ENCODE results near the gene IFT22. TPM values are rescaled to one million over a fixed set of nuclear protein-coding genes. Genes with fewer than 3 reads are reported as not detected.
"Not testable (repeated sequence)": the region's sequence is repeated elsewhere in the genome, so short reads cannot be mapped to it uniquely, and the experiment has no call there.

Gene IFT22
- total RNA-seq: 1 to 10 TPM; 4.7 to 4.8 TPM

DNA sequence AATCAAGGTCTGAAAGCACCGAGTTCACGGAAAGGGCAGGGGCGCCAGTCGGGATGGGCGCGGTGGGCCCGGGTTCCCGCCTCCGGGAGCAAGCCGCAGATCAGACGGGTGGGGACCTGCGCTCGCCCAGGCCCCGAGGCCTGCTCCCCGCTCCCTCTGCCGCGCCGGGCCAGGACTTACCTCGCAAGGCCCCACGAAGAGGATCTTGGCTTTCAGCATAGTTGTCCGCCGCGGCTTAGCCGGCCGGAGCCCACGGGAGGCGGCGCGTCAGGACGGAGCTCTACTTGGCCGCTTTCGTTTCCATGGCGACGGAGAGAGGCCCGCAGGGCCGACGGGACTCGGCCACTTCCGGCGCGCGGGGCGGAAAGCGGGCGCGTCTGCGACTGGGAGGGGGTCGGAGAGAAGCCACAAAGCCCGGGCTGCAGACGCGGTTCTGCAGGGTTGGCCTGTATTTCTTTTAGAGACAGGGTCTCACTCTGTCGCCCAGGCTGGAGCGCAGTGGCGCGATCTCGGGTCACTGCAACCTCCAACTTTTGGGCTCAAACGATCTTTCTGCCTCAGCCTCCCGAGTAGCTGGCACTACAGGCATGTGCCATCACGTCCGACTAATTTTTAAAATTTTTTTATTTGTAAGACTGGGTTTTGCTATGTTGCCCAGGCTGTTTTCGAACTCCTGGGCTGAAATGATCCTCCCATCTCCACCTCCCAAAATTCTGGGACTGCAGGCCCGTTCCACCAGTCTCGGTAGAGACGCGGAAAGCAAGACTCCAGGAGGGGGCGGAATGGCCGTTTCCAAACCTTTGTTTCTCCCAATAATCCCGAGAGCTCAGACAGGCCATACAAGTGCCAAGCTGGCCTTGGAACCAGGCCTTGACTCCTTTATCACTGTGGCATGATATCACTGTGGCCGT is at the start of gene IFT22:
Gene IFT22, minus strand, starts transcription at position 322 of the 911 bp plus-strand sequence. Its CDS starts 103 bp downstream, at position 219.
- H3K27ac Mint-ChIP-seq: peak within 1 kb of the TSS; percentile 75
- peak; percentile 93 for DNase-seq
- peak; percentile 96 for ATAC-seq
- peaks cover 11% of the 10 kb centered on the region for H3K4me1 Mint-ChIP-seq
- CTCF ChIA-PET: interaction anchor here (0.9 to 2.3 kb wide), 8 partner anchors 12 to 118 kb away, joined by 3 to 7 read pairs (median 4); partner anchors contain the start of gene FIS1
- no peaks in the 10 kb centered on the region for H3K9me3 Mint-ChIP-seq (ENCODE audit: low read depth)
- peaks cover 2% of the 10 kb centered on the region for H3K27me3 Mint-ChIP-seq
- peak within 1 kb of the TSS; percentile 84 for H3K4me3 Mint-ChIP-seq
- H3K36me3 Mint-ChIP-seq: no peaks in the 10 kb centered on the region

DNA sequence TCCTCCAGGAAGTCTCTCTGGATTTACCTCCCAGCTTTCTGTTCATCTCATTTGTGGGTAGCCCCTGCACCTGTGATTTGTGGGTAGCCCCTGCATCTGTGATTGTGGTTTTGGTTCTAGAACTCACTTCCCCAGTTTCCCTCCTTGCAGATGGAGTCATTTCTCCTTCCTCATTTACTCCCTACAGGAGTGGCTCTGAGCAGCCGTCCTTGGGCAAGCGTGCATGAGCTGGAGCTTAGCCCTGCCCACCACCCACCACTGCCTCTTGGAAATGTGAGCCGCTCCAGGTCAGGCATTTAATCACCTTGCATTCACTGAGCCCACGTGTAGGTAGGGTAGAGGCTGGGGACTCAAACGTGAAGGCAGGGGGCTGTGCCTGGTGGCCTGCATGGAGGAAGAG is 49.2 kb upstream of the IFT22 start:
- no peak overlapping the region for H3K4me3 Mint-ChIP-seq
- H3K36me3 Mint-ChIP-seq: no peaks in the 10 kb centered on the region
- H3K27me3 Mint-ChIP-seq: peaks cover 43% of the 10 kb centered on the region
- CTCF ChIA-PET: interaction anchor here (1.4 kb wide), 1 partner anchor 16 kb away, joined by 5 read pairs; no protein-coding TSS in a partner anchor
- ATAC-seq (no peak), DNase-seq (no peak)
- H3K4me1 Mint-ChIP-seq: peaks cover 8% of the 10 kb centered on the region
- H3K9me3 Mint-ChIP-seq (ENCODE audit: low read depth): no peaks in the 10 kb centered on the region
- H3K27ac Mint-ChIP-seq: no peak overlapping the region

DNA sequence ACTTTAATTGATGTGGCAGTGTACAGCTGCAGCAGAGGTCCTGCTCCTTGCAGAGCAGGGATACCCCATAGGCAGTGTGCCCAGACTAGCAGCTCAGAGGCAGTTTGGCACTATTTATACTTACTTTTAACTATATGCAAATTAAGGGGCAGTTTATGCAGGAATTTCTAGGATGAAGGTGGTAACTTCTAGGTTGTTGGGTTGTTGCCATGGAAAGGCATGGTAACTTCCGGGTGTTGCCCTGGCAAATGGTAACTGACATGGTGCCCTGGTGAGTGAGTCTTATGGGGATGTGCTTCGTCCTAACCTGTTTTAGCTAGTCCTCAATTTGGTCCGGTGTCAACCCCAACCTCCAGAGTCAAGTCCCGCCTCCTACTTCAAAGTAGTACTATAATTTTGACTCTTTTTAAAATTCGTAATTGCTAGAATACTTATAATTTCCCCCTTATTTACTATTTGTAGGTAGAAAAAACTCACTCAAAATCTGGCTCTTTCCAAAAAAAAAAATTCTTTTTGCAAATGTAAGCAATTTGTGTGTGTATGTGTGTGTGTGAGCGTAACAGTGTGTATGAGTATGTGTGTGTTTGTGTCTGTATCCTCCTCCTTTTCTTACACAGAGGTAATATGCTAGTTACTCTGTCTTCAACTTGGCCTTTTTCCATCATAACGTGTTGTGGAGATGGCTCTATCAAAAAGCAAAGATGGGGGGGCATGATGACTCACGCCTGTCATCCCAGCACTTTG is 47.0 kb upstream of the IFT22 start:
- no peak for DNase-seq
- H3K4me3 Mint-ChIP-seq: no peak overlapping the region
- H3K36me3 Mint-ChIP-seq: no peaks in the 10 kb centered on the region
- peaks cover 10% of the 10 kb centered on the region for H3K4me1 Mint-ChIP-seq
- H3K27me3 Mint-ChIP-seq: peaks cover 59% of the 10 kb centered on the region
- no peaks in the 10 kb centered on the region for H3K9me3 Mint-ChIP-seq (ENCODE audit: low read depth)
- ATAC-seq: no peak
- CTCF ChIA-PET: interaction anchor here (2.8 kb wide), 1 partner anchor 43 kb away, joined by 13 read pairs; no protein-coding TSS in a partner anchor
- no peak overlapping the region for H3K27ac Mint-ChIP-seq

DNA sequence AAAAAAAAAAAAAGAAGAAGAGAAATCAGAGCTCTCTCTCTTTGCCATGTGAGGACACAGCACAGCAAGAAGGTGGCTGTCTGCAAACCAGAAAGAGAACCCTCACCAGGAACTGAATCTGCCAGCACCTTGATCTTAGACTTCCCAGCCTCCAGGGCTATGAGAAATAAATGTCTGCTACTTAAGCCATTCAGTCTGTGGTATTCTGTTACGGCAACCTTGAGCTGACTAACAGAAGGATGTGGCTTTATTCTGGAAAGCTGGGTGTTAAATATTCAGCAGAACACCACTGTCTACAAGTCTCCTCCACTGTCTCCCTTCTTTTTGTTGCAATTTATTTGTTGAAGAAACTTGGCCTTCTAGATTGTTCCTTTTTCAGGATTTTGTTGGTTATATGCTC is 46.1 kb upstream of the IFT22 start:
- no peaks in the 10 kb centered on the region for H3K36me3 Mint-ChIP-seq
- H3K4me3 Mint-ChIP-seq: no peak overlapping the region
- no peaks in the 10 kb centered on the region for H3K9me3 Mint-ChIP-seq (ENCODE audit: low read depth)
- peaks cover 51% of the 10 kb centered on the region for H3K27me3 Mint-ChIP-seq
- H3K4me1 Mint-ChIP-seq: peaks cover 10% of the 10 kb centered on the region
- ATAC-seq (no peak), DNase-seq (no peak)
- H3K27ac Mint-ChIP-seq: no peak overlapping the region
- CTCF ChIA-PET: interaction anchor here (2.8 kb wide), 1 partner anchor 43 kb away, joined by 13 read pairs; no protein-coding TSS in a partner anchor

DNA sequence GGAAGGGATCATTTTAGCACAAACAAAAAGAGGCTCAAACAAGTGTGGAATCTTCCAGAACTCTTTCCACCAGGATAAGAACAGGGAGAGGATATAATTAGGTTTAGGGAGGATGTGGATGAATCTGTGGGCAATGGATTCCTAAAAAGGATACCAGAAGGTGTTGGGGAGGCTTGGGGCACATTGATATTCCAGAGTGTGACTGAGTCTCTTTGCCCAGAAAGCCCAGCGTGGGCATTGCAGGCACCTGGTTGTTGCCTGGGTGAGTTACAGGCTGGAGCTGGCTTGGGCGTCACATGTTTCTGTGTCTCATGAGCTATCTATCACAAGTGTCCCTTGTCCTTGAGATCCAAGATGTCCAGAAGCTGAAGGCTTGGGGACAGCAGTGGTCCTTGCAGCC is 44.3 kb upstream of the IFT22 start:
- Mint-ChIP-seq H3K27me3 (peaks cover 53% of the 10 kb centered on the region), H3K4me1 (peaks cover 10% of the 10 kb centered on the region), H3K4me3 (no peak overlapping the region), H3K27ac (no peak overlapping the region), H3K36me3 (no peaks in the 10 kb centered on the region), H3K9me3 (ENCODE audit: low read depth) (no peaks in the 10 kb centered on the region)
- no peak for ATAC-seq
- CTCF ChIA-PET: interaction anchor here (1.3 kb wide), 1 partner anchor 45 kb away, joined by 5 read pairs; no protein-coding TSS in a partner anchor
- no peak for DNase-seq

DNA sequence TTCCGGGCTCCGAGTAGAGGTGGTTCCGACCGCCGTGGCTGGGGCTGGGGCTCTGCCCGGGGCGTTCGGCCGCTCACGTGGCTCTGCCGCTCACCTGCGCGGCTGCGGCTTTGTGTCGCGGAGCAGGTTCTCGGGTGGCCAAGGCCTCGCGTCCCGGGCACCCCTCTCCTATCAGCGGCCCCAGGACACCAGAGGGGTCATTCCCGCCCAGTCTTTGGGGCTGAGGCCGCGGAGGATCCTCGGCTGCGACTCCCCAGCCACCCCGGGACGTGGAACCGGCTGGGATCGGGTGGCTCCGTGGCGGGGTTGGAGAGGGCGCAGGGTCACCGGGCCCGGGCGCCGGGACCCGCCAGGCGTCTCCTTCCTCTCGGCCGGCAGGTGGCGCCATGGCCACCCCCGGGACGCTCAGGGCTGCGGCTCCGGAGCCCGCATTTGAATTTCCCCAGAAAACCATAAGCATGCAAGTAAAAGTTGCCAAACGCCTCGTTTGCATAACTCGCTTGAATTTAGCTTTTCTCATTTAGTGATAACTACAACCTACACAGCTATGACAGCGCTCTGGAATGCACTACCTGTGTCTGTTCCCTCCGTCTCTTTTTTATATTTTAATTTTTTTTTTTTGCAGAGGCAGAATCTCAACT is 42.2 kb upstream of the IFT22 start:
- H3K27ac Mint-ChIP-seq: no peak overlapping the region
- H3K4me3 Mint-ChIP-seq: no peak overlapping the region
- H3K4me1 Mint-ChIP-seq: peaks cover 6% of the 10 kb centered on the region
- DNase-seq (peak; percentile 69), ATAC-seq (peak; percentile 94)
- no peaks in the 10 kb centered on the region for H3K9me3 Mint-ChIP-seq (ENCODE audit: low read depth)
- H3K36me3 Mint-ChIP-seq: no peaks in the 10 kb centered on the region
- CTCF ChIA-PET: interaction anchor here (0.8 to 4.2 kb wide), 19 partner anchors 9 to 153 kb away, joined by 3 to 32 read pairs (median 5); no protein-coding TSS in a partner anchor
- peaks cover 45% of the 10 kb centered on the region for H3K27me3 Mint-ChIP-seq

DNA sequence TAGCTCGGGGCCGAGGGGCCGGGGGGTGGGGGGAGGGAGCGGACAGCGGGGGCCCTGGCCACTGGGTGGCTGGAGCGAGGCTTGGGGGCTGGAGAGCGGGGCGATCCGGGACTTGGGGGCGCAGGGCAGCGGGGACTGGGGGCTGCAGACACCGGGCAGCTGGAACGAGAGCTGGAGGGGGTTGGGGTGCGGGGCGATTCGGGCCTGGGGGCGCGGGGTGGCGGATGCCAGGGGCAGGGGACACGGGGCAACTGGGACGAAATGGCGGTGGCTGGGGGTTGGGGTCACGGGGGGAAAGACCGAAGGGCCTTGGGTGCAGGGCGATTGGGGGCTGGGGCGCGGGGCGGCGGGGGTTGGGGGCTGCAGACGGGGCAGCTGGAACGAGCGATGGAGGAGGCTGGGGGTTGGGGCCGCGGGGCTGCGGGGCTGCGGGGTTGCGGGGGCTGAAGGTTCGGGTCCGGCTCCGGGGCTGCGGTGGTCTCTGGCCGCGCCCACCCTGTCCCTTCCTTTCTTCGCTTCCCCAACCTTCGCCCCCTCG is 41.7 kb upstream of the IFT22 start:
- DNase-seq (no peak), ATAC-seq (no peak)
- Mint-ChIP-seq H3K9me3 (ENCODE audit: low read depth) (no peaks in the 10 kb centered on the region), H3K4me3 (no peak overlapping the region), H3K27me3 (peaks cover 42% of the 10 kb centered on the region), H3K27ac (no peak overlapping the region), H3K36me3 (no peaks in the 10 kb centered on the region), H3K4me1 (peaks cover 6% of the 10 kb centered on the region)
- CTCF ChIA-PET: interaction anchor here (0.9 to 4.2 kb wide), 7 partner anchors 9 to 76 kb away, joined by 3 to 32 read pairs (median 7); no protein-coding TSS in a partner anchor

DNA sequence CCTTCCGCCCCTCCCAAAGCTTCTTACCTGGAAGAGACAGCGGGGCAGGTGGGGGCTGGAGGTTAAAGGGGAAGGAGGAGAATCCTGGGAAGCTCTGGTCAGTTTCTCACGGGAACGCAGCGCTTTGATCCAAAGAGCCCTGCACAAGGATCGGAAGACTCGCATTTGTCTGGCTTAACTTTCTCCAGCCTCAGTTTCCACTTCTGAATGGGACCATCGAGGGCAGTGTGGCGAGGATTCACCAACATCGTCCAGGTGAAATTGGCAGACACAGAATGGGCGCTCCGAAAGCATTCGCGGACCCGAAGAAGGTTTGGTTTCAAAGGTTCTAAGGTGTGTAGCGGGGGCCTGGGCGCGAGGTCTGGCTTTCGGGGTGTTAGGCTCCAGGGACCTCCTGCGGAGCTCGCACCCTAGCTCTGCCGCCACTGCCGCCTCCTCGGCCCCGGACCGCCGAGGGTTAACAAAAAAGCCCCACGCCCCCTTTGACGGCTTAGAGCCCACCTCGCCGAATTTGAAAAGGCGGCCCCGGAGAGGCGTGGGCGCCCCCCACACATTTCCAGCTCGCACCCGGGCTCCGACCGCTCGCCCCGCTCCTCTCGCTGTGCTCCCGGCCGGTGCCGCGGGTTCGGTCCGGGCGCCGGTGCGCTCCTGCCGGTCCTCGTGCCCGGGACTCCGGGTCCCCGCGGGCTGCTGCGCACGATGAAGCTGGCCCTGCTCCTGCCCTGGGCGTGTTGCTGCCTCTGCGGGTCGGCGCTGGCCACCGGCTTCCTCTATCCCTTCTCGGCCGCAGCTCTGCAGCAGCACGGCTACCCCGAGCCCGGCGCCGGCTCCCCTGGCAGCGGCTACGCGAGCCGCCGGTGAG is 41.0 kb upstream of the IFT22 start, which contains the start of gene COL26A1:
Gene COL26A1, plus strand, starts transcription at position 542 of the 862 bp plus-strand sequence. Its CDS starts 158 bp downstream, at position 700.
- Mint-ChIP-seq H3K4me1 (peaks cover 2% of the 10 kb centered on the region), H3K27me3 (peaks cover 38% of the 10 kb centered on the region), H3K4me3 (no peak within 1 kb of the TSS), H3K9me3 (ENCODE audit: low read depth) (no peaks in the 10 kb centered on the region), H3K27ac (no peak within 1 kb of the TSS), H3K36me3 (no peaks in the 10 kb centered on the region)
- no peak for DNase-seq
- CTCF ChIA-PET: interaction anchor here (0.9 to 4.2 kb wide), 6 partner anchors 9 to 77 kb away, joined by 3 to 32 read pairs (median 4); no protein-coding TSS in a partner anchor
- no peak for ATAC-seq

DNA sequence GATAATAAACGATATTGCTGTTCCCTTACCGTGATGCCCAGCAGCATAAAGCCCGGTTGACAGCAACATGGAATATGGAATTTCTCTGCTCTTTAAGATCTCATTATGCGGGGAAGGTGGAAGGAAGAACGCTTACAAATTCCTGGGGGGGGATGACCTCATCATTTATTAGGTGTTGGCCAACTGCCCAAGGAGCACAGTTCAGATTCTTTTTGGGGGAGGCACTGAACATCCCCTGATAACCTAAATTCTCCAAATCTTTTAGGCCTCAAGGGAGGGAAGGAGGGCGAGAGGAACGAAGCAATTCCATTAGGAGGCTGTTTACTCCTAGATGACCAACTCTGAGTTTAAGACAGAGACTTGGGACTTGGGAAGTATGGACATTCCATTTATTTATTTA is 35.8 kb upstream of the IFT22 start:
- H3K4me1 Mint-ChIP-seq: peaks cover 6% of the 10 kb centered on the region
- DNase-seq (no peak), ATAC-seq (no peak)
- no peaks in the 10 kb centered on the region for H3K36me3 Mint-ChIP-seq
- CTCF ChIA-PET: interaction anchor here (0.6 to 1.1 kb wide), 2 partner anchors 38 to 83 kb away, joined by 3 read pairs; no protein-coding TSS in a partner anchor
- H3K27ac Mint-ChIP-seq: no peak overlapping the region
- peaks cover 18% of the 10 kb centered on the region for H3K27me3 Mint-ChIP-seq
- H3K9me3 Mint-ChIP-seq (ENCODE audit: low read depth): no peaks in the 10 kb centered on the region
- H3K4me3 Mint-ChIP-seq: no peak overlapping the region

DNA sequence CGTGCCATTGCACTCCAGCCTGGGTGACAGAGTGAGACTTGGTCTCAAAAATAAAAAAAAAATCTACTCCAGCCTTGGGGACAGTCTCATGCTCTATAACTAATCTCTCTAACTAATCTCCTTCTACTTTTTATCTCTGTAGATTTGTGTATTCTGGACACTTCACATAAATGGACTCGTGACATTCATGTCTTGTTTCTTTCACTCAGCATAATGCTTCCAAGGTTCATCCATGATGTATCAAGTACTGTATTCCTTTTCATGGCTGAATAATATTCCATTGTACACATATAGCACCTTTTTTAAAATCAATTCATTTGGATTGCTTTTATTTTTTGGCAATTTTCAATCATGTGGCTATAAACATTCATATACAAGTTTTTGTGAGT is 31.3 kb upstream of the IFT22 start:
- no peaks in the 10 kb centered on the region for H3K36me3 Mint-ChIP-seq
- H3K27ac Mint-ChIP-seq: no peak overlapping the region
- H3K4me3 Mint-ChIP-seq: no peak overlapping the region
- no peak for DNase-seq
- ATAC-seq: no peak
- peaks cover 16% of the 10 kb centered on the region for H3K4me1 Mint-ChIP-seq
- H3K9me3 Mint-ChIP-seq (ENCODE audit: low read depth): no peaks in the 10 kb centered on the region
- CTCF ChIA-PET: interaction anchor here (1.7 kb wide), 1 partner anchor 59 kb away, joined by 4 read pairs; no protein-coding TSS in a partner anchor
- peaks cover 10% of the 10 kb centered on the region for H3K27me3 Mint-ChIP-seq

DNA sequence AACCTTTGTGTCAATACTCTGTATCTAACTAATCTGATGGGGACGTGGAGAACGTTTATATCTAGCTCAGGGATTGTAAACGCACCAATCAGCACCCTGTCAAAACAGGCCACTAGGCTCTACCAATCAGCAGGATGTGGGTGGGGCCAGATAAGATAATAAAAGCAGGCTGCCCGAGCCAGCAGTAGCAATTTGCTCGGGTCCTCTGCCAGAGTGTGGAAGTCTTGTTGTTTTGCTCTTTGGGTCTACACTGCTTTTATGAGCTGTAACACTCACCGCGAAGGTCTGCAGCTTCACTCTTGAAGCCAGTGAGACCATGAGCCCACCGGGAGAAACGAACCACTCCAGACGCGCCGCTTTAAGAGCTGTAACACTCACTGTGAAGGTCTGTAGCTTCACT is 27.7 kb upstream of the IFT22 start:
- DNase-seq; ATAC-seq; CTCF ChIA-PET; H3K4me3 Mint-ChIP-seq; H3K9me3 Mint-ChIP-seq (ENCODE audit: low read depth); H3K27me3 Mint-ChIP-seq; H3K27ac Mint-ChIP-seq; H3K36me3 Mint-ChIP-seq: not testable (repeated sequence)
- peaks cover 16% of the 10 kb centered on the region for H3K4me1 Mint-ChIP-seq

Data from activated CD8-positive, alpha-beta memory T cell treated with anti-CD3 and anti-CD28 coated beads, Interleukin-2, amount 10 ng/mL, durations not matched to agents 7 days and 5 days (primary cell).